Measurements from ENCODE around the gene MALT1. TPM values are rescaled to one million over a fixed set of nuclear protein-coding genes. Genes with fewer than 3 reads are reported as not detected.

The MALT1 gene
- total and polyA plus RNA-seq, 11 donors = 5.4 to 18.3 (median 10.4) TPM

DNA sequence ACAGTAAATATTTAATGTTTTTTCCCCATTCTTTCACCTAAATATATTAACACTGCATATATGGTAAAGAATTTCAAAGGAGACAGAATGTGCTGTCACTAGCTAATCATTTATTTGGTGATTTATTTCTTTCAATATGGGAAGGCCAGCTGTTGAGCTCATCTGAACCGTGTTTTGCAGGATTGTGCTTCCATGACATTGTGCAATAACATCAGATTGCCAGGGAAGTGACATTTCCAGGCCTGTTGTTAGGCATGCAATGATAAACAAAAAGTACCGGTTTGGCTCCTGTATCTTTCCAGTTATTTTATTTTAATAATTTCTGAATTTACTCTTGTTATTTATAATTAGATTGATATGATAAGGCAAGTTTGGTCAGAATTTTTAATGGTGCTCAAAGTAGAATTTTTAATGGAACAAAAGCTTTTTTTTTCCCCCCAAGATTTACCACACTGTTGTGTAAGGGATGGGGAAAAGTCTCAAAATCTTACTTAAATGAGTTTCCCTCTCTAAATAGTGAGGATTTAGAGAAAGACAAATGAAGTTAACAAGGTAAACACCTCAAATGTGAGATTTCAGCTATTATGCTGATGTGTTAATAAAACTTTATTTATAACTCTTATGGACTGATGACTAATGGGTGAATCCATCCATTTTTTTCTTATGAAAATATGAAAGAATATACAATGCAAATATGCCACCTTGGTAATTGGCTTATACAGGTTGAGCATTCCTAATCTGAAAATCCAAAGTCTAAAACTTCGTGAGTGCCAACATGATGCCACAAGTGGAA lies 52.7 kb downstream of the MALT1 start:
- H3K27ac ChIP-seq = peak overlapping the region in 2 of 12 donors; percentile 11 to 53
- ATAC-seq (peak in 3 of 4 donors; percentile 36 to 50 (median 45)), DNase-seq (peak in 1 of 5 donors; percentile 30)
- 49 to 54% (median 51%) methylated on average over 3 of the region's 3 CpGs for WGBS, 4 donors
- no peaks in the 10 kb centered on the region for H3K9me3 ChIP-seq
- TF ChIP-seq POLR2A (IDR thresholded peaks at IDR 0.05) = no peak
- TF ChIP-seq, protein P1, sequence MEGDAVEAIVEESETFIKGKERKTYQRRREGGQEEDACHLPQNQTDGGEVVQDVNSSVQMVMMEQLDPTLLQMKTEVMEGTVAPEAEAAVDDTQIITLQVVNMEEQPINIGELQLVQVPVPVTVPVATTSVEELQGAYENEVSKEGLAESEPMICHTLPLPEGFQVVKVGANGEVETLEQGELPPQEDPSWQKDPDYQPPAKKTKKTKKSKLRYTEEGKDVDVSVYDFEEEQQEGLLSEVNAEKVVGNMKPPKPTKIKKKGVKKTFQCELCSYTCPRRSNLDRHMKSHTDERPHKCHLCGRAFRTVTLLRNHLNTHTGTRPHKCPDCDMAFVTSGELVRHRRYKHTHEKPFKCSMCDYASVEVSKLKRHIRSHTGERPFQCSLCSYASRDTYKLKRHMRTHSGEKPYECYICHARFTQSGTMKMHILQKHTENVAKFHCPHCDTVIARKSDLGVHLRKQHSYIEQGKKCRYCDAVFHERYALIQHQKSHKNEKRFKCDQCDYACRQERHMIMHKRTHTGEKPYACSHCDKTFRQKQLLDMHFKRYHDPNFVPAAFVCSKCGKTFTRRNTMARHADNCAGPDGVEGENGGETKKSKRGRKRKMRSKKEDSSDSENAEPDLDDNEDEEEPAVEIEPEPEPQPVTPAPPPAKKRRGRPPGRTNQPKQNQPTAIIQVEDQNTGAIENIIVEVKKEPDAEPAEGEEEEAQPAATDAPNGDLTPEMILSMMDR (IDR thresholded peaks at IDR 0.05) = no peak
- H3K27me3 ChIP-seq = no peaks in the 10 kb centered on the region
- H3K36me3 ChIP-seq = peaks cover 0 to 44% (median 15%) of the 10 kb centered on the region in 9 donors
- intact Hi-C loops (cut with DNase I) = loop anchor here in 1 of 10 donors (10.0 kb wide), 1 partner anchor 49 kb away; the partner anchor contains the start of gene MALT1
- peaks cover 0 to 12% (median 0%) of the 10 kb centered on the region in 12 donors for H3K4me1 ChIP-seq
- H3K4me3 ChIP-seq = no peak overlapping the region

DNA sequence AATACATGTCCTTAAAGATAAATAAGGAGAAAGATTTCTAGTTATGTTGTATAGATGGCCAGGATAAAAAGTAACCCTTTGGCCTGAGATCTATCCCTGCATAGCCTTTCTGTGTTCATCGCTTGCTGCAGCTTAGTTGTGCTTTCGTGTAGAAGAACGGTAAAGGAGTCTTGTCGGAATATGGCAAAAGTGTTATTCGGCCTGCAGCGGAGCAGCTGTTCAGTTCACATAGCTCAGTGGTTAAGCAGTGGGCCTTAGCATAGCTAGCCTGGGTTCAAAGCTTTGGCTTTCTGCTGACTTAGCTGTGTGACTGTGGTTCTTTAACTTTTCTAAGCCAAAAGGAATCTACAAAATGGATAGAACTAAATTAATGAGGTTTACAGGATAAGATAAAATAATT lies 55.4 kb downstream of the MALT1 start:
- no peak for TF ChIP-seq POLR2A (IDR thresholded peaks at IDR 0.05)
- TF ChIP-seq, protein P1 (IDR thresholded peaks at IDR 0.05) = no peak
- 95 to 98% (median 98%) methylated on average over 6 of the region's 6 CpGs for WGBS, 4 donors
- intact Hi-C loops (cut with DNase I) = loop anchor here in 1 of 10 donors (10.0 kb wide), 1 partner anchor 52 kb away; the partner anchor contains the start of gene MALT1
- H3K9me3 ChIP-seq = no peaks in the 10 kb centered on the region
- ATAC-seq (no peak), DNase-seq (no peak)
- H3K36me3 ChIP-seq = peaks cover 0 to 32% (median 11%) of the 10 kb centered on the region in 9 donors
- peaks cover 0 to 12% (median 0%) of the 10 kb centered on the region in 12 donors for H3K4me1 ChIP-seq
- H3K4me3 ChIP-seq = no peak overlapping the region
- no peaks in the 10 kb centered on the region for H3K27me3 ChIP-seq
- H3K27ac ChIP-seq = no peak overlapping the region

- H3K4me3 ChIP-seq = no peak overlapping the region
- intact Hi-C loops (cut with DNase I) = loop anchor here in 1 of 10 donors (10.0 kb wide), 1 partner anchor 53 kb away; the partner anchor contains the start of gene MALT1
- peaks cover 0 to 32% (median 12%) of the 10 kb centered on the region in 9 donors for H3K36me3 ChIP-seq
- 72 to 82% (median 76%) methylated on average over 6 of the region's 6 CpGs for WGBS, 4 donors
- H3K4me1 ChIP-seq = peaks cover 0 to 7% (median 0%) of the 10 kb centered on the region in 12 donors
- ATAC-seq (peak in 3 of 4 donors; percentile 49 to 76 (median 63)), DNase-seq (peak in 2 of 5 donors; percentile 42 to 58)
- H3K27ac ChIP-seq = no peak overlapping the region
- no peaks in the 10 kb centered on the region for H3K9me3 ChIP-seq
- no peaks in the 10 kb centered on the region for H3K27me3 ChIP-seq
- TF ChIP-seq, protein P1 (IDR thresholded peaks at IDR 0.05) = no peak
- TF ChIP-seq POLR2A (IDR thresholded peaks at IDR 0.05) = no peak
These were observed 56.7 kb downstream of the MALT1 start for GRCh38 chr18:58727776-58728500.
